H1 (cell line): ENCODE results near the gene DNAL4. TPM values are rescaled to one million over a fixed set of nuclear protein-coding genes. Genes with fewer than 3 reads are reported as not detected.

Experiments
- CTCF ChIA-PET: fragments of 300-600 bp; sonication (Branson Sonifier 250); formaldehyde crosslinking; loops from one replicate; lab custom pipeline; 2021; ENCODE audit not compliant: partially characterized antibody; lab: Charles Lee
- POLR2A ChIA-PET: fragments of 300-600 bp; sonication (Branson Sonifier 250); formaldehyde crosslinking; loops from one replicate; lab custom pipeline; 2021; ENCODE audit warnings: inconsistent platforms; ENCODE audit not compliant: partially characterized antibody; lab: Charles Lee
- DNase-seq, 2 experiments: peaks; one replicate each; pipeline versions ENCODE4 v3.0.0 to v3.0.0-alpha.2; 2010 to 2022; ENCODE audit warnings: low spot score in 2 of 2, low read depth in 1 of 2, mixed read lengths in 1 of 2
- FAIRE-seq: peaks from 2 replicates; lab custom pipeline; 2011; peaks lifted over from hg19 to GRCh38; lab: Jason Lieb, UNC
- H2AFZ ChIP-seq: 2 replicates; pipeline ENCODE4 v1.8.1; 2012; ENCODE audit warnings: low read length, inconsistent platforms
- H2AK5ac ChIP-seq: 2 replicates; pipeline ENCODE4 v1.6.1; 2013; ENCODE audit warnings: low read depth, low read length
- H2BK120ac ChIP-seq: replicated peaks from 2 replicates; pipeline ENCODE3; 2013; ENCODE audit warnings: low read depth, low read length, inconsistent platforms
- H2BK12ac ChIP-seq: 2 replicates; pipeline ENCODE4 v1.6.1; 2013; ENCODE audit warnings: low read depth, low read length
- H2BK15ac ChIP-seq: 2 replicates; pipeline ENCODE4 v1.6.1; 2013; ENCODE audit warnings: low read length
- H2BK20ac ChIP-seq: 2 replicates; pipeline ENCODE4 v1.6.1; 2013; ENCODE audit warnings: low read length
- H2BK5ac ChIP-seq: 2 replicates; pipeline ENCODE4 v1.6.1; 2013; ENCODE audit warnings: low read depth, low read length
- H3K14ac ChIP-seq: 2 replicates; pipeline ENCODE4 v1.6.1; 2013; ENCODE audit warnings: inconsistent platforms; ENCODE audit not compliant: insufficient read length
- H3K18ac ChIP-seq: 2 replicates; pipeline ENCODE4 v1.6.1; 2013; ENCODE audit warnings: low read length; ENCODE audit errors: extremely low read depth
- H3K23ac ChIP-seq: 2 replicates; pipeline ENCODE4 v1.6.1; 2013; ENCODE audit warnings: inconsistent platforms; ENCODE audit not compliant: insufficient read length
- H3K23me2 ChIP-seq: 2 replicates; pipeline ENCODE4 v1.6.1; 2013; ENCODE audit warnings: low read depth, low read length
- H3K27ac ChIP-seq: 2 replicates; pipeline ENCODE4 v1.6.1; 2011; ENCODE audit warnings: low read depth, low read length, inconsistent platforms
- H3K27me3 ChIP-seq, 4 experiments: replicated peaks in 1 of 4; 1 replicate in 1 of 4; 2 replicates in 3 of 4; pipeline versions ENCODE4 v1.6.1 to v1.8.1; 2011 to 2013; ENCODE audit warnings: low read length in 3 of 4, mild to moderate bottlenecking in 3 of 4, inconsistent platforms in 2 of 4, mixed read lengths in 2 of 4, moderate library complexity in 1 of 4; ENCODE audit not compliant: control insufficient read depth in 3 of 4, insufficient read depth in 3 of 4; ENCODE audit errors: extremely low read depth in 1 of 4
- H3K36me3 ChIP-seq, 4 experiments: 2 replicates each; pipeline versions ENCODE4 v1.6.1 to v1.8.1; 2011 to 2013; ENCODE audit warnings: mild to moderate bottlenecking in 4 of 4, low read length in 3 of 4, moderate library complexity in 2 of 4, control low read depth in 1 of 4, inconsistent platforms in 1 of 4; ENCODE audit not compliant: insufficient read depth in 4 of 4, control insufficient read depth in 2 of 4
- H3K4ac ChIP-seq: replicated peaks from 2 replicates; pipeline ENCODE3; 2013; ENCODE audit warnings: low read length, low read depth, mixed read lengths, inconsistent platforms; ENCODE audit not compliant: insufficient read length
- H3K4me1 ChIP-seq, 4 experiments: replicated peaks in 1 of 4; 1 replicate in 1 of 4; 2 replicates in 3 of 4; pipeline versions ENCODE4 v1.6.1 to v1.8.1; 2011 to 2013; ENCODE audit warnings: low read length in 3 of 4, inconsistent platforms in 2 of 4, mixed read lengths in 1 of 4; ENCODE audit not compliant: insufficient read depth in 4 of 4, control insufficient read depth in 3 of 4
- H3K4me2 ChIP-seq, 2 experiments: 2 replicates each; pipeline versions ENCODE4 v1.6.1 to v1.8.1; 2011 to 2013; ENCODE audit warnings: low read depth in 2 of 2, low read length in 2 of 2, control low read depth in 1 of 2, inconsistent platforms in 1 of 2, mild to moderate bottlenecking in 1 of 2; ENCODE audit not compliant: insufficient read depth in 1 of 2
- H3K4me3 ChIP-seq, 4 experiments: fragments of 200-600, 300-600 bp in 1 of 4; sonication (generic), shearing (Covaris generic), sonication (Bioruptor Twin) in 1 of 4; 2 replicates each; pipeline versions ENCODE4 v1.5.1 to v1.8.1; 2011 to 2016; ENCODE audit warnings: low read length in 4 of 4, low read depth in 3 of 4, control low read depth in 2 of 4, inconsistent platforms in 2 of 4, mild to moderate bottlenecking in 2 of 4, mixed read lengths in 1 of 4, moderate library complexity in 1 of 4; ENCODE audit not compliant: insufficient read depth in 2 of 4; ENCODE audit errors: extremely low read depth in 1 of 4
- H3K56ac ChIP-seq: replicated peaks from 2 replicates; pipeline ENCODE3; 2013; ENCODE audit warnings: low read depth, mild to moderate bottlenecking, mixed read lengths, low read length, inconsistent platforms; ENCODE audit not compliant: insufficient read length
- H3K79me1 ChIP-seq: 2 replicates; pipeline ENCODE4 v1.6.1; 2013; ENCODE audit warnings: low read depth, low read length, control low read depth
- H3K79me2 ChIP-seq, 2 experiments: 2 replicates each; pipeline versions ENCODE4 v1.6.1 to v1.8.1; 2012 to 2013; ENCODE audit warnings: low read length in 2 of 2, mild to moderate bottlenecking in 2 of 2, inconsistent platforms in 1 of 2; ENCODE audit not compliant: insufficient read depth in 2 of 2, control insufficient read depth in 1 of 2
- H3K9ac ChIP-seq, 4 experiments: replicated peaks in 1 of 4; 1 replicate in 1 of 4; 2 replicates in 3 of 4; pipeline versions ENCODE4 v1.6.1 to v1.8.1; 2011 to 2013; ENCODE audit warnings: low read depth in 3 of 4, low read length in 3 of 4, control low read depth in 2 of 4, mild to moderate bottlenecking in 2 of 4, moderate library complexity in 2 of 4, inconsistent platforms in 1 of 4; ENCODE audit errors: extremely low read depth in 1 of 4
- H3K9me3 ChIP-seq, 2 experiments: 2 replicates each; pipeline versions ENCODE4 v1.6.1 to v1.8.1; 2012 to 2013; ENCODE audit warnings: mild to moderate bottlenecking in 2 of 2, moderate library complexity in 2 of 2, control low read depth in 1 of 2, inconsistent platforms in 1 of 2, low read depth in 1 of 2, low read length in 1 of 2, mixed read lengths in 1 of 2; ENCODE audit not compliant: insufficient read depth in 2 of 2
- H4K20me1 ChIP-seq, 2 experiments: replicated peaks in 1 of 2; 2 replicates each; pipeline versions ENCODE3 to v1.8.1; 2011 to 2013; ENCODE audit warnings: inconsistent platforms in 2 of 2, low read length in 2 of 2, mild to moderate bottlenecking in 1 of 2; ENCODE audit not compliant: insufficient read depth in 2 of 2, control insufficient read depth in 1 of 2
- H4K5ac ChIP-seq: 2 replicates; pipeline ENCODE4 v1.6.1; 2013; ENCODE audit warnings: low read length, low read depth, mixed read lengths, inconsistent platforms; ENCODE audit not compliant: insufficient read length
- H4K8ac ChIP-seq: 2 replicates; pipeline ENCODE4 v1.8.0; 2013; ENCODE audit warnings: mild to moderate bottlenecking, moderate library complexity, low read length, inconsistent platforms; ENCODE audit not compliant: insufficient read depth; ENCODE audit errors: extremely low read depth
- H4K91ac ChIP-seq: replicated peaks from 2 replicates; pipeline ENCODE3; 2013; ENCODE audit warnings: low read length, mixed read lengths, inconsistent platforms; ENCODE audit not compliant: insufficient read length
- ATF2 ChIP-seq: IDR thresholded peaks from 2 replicates; pipeline ENCODE4 v1.6.1; 2012; ENCODE audit warnings: low read length, inconsistent platforms
- SAP30 ChIP-seq: fragments of 300-600 bp; sonication (generic); IDR thresholded peaks from 2 replicates; pipeline ENCODE4 v1.7.1; 2012; ENCODE audit warnings: low read length, moderate library complexity, mild to moderate bottlenecking, inconsistent platforms; ENCODE audit not compliant: insufficient read depth, insufficient replicate concordance
- SIRT6 ChIP-seq: IDR thresholded peaks from one replicate; pipeline ENCODE4 v1.7.1; 2012; ENCODE audit warnings: low read length, inconsistent platforms
- TAF7 ChIP-seq: optimal IDR thresholded peaks from 2 replicates; pipeline ENCODE3; 2011; ENCODE audit warnings: low read depth, mild to moderate bottlenecking, inconsistent platforms, low read length, moderate library complexity, borderline replicate concordance
- WGBS, 2 experiments: shearing (Covaris generic) in 1 of 2; methylation state at CpG; one replicate each; pipeline versions ENCODE4 v1.1.6 to v1.1.7; 2013 to 2015; ENCODE audit warnings: low lambda C conversion rate in 2 of 2, mixed read lengths in 2 of 2, inconsistent platforms in 1 of 2, low coverage in 1 of 2, missing lambda C conversion rate in 1 of 2; ENCODE audit not compliant: insufficient replicate concordance in 2 of 2, insufficient coverage in 1 of 2, insufficient read length in 1 of 2; ENCODE audit errors: extremely low coverage in 1 of 2, missing lambda C conversion rate in 1 of 2; 5-methylcytosine and 5-hydroxymethylcytosine counted together
- polyA plus RNA-seq, 7 experiments: library from polyadenylated mRNA; depleted of rRNA in 3 of 7; stranded (reverse) in 5 of 7; unstranded in 2 of 7; fragments of >200 nt in 5 of 7; fragments of 200-250 nt in 2 of 7; gene quantifications; 1 replicate in 5 of 7; 2 replicates in 1 of 7; 4 replicates in 1 of 7; pipeline versions ENCODE4 v1.2.1 to v1.2.3, GENCODE V29; 2011 to 2013; ENCODE audit warnings: missing spikeins in 2 of 7, mixed read lengths in 2 of 7
- total RNA-seq: library from RNA; stranded (reverse); fragmentation: NEBNext Ultra II Directional; extraction: Animal tissue kit (Norgen Biotek cat#: 25700); gene quantifications from 2 replicates; pipeline ENCODE4 v1.2.1, GENCODE V29; 2021

Gene DNAL4
- total and polyA plus RNA-seq, 2 of the 8 experiments (the other 6 are each of a cell fraction or from before 2014, with no cell fraction given), result 8.8 to 14.0 TPM

GRCh38 chr22:38728871-38729796 is 64.8 kb downstream of the DNAL4 start:
- no peak overlapping the region for H3K4me3 ChIP-seq

More at GRCh38 chr22:38728871-38729796, 64.8 kb downstream of the DNAL4 start:
- H3K36me3 ChIP-seq, result peaks cover 30 to 78% (median 70%) of the 10 kb centered on the region in 4 experiments
- no peaks in the 10 kb centered on the region for H3K79me2 ChIP-seq
- no peak for TF ChIP-seq SAP30
- no peak for TF ChIP-seq ATF2
- no peak for TF ChIP-seq TAF7
- TF ChIP-seq SIRT6, result no peak
- no peak overlapping the region for H3K14ac ChIP-seq
- no peak overlapping the region for H4K91ac ChIP-seq
- no peak overlapping the region for H3K18ac ChIP-seq
- no peak overlapping the region for H2AFZ ChIP-seq
- H2BK15ac ChIP-seq, result no peak overlapping the region
- H4K20me1 ChIP-seq, result peaks cover 12 to 22% of the 10 kb centered on the region in 2 experiments
- POLR2A ChIA-PET, result interaction anchor here (1.0 to 2.0 kb wide), 4 partner anchors 11 to 48 kb away, joined by 3 to 7 read pairs (median 3); partner anchors contain the start of gene TOMM22
- no peak overlapping the region for H3K4me2 ChIP-seq
- H3K4ac ChIP-seq, result no peak overlapping the region
- H3K27me3 ChIP-seq, result no peaks in the 10 kb centered on the region
- CTCF ChIA-PET, result interaction anchor here (0.5 to 10.1 kb wide), 5 partner anchors 10 to 130 kb away, joined by 3 to 124 read pairs (median 3); partner anchors contain the start of gene TOMM22
- no peaks in the 10 kb centered on the region for H3K23me2 ChIP-seq
- H3K4me1 ChIP-seq, result no peaks in the 10 kb centered on the region
- H3K23ac ChIP-seq, result no peak overlapping the region
- no peak overlapping the region for H3K27ac ChIP-seq
- H2BK20ac ChIP-seq, result no peak overlapping the region
- H2AK5ac ChIP-seq, result no peak overlapping the region
- no peak overlapping the region for H3K9ac ChIP-seq
- 91% methylated on average over 18 of the region's 18 CpGs; no CpG with 5 or more reads in 1 of the 2 experiments for WGBS, 2 experiments
- H3K79me1 ChIP-seq, result no peaks in the 10 kb centered on the region
- no peak overlapping the region for H3K56ac ChIP-seq
- H3K9me3 ChIP-seq, result no peaks in the 10 kb centered on the region
- H4K8ac ChIP-seq, result no peak overlapping the region
- H4K5ac ChIP-seq, result no peak overlapping the region
- FAIRE-seq (no peak), DNase-seq (no peak)
- no peak overlapping the region for H2BK12ac ChIP-seq
- H2BK5ac ChIP-seq, result no peak overlapping the region
- H2BK120ac ChIP-seq, result no peak overlapping the region
